Measurements from ENCODE around the gene POP7. TPM values are rescaled to one million over a fixed set of nuclear protein-coding genes. Genes with fewer than 3 reads are reported as not detected.

Gene POP7
- total and polyA plus RNA-seq, 2 donors (not counting 1 experiment from before 2014, with no cell fraction given) = 14.4 to 15.2 TPM

DNA sequence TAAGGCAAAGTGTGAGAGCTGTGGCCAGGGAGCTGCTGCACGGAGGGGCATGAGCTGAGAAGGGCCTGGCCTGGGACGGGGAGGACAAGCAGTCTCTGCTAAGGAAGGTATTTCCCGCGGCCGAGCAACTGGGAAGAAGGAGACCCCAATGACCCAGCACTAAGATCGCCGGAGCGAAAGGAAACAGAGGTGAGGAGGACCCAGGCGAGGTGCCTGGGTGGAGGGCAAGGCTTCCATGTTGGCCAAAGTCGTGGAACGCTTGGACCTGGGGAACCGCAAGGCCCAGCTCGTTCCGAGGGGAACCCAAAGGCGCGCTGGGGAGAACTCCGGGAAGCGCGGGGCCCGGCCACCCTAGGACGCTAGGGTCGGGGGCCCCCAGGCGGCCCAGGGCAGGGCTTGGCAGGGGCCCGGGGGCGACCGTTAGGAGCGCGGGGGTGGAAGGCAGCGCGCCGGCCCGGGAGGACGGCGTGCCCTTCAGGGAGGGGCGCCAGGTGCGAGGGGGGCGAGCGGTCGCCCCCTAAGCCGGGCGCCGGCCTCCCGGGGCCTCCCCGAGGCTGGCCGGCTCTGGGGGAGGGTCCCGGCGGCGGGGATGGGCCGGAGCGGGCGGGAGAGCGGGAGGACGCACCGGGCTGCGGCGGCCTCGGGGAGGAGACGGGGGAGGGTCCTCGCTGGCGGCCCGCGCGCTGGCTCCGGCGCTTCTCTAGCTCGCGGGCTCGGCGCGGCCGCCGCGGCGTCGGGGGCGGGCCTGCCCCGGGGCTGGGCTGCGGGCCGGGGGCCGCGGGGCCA lies 12.4 kb upstream of the POP7 start:
- peaks cover 52 to 55% of the 10 kb centered on the region in 2 donors for H3K4me1 ChIP-seq (ENCODE audit: control insufficient read depth in 2 of 2, insufficient read depth in 2 of 2, low read length in 2 of 2)

More for the DNA sequence above, 12.4 kb upstream of the POP7 start:
- peak overlapping the region; percentile 53 to 79 (median 68) for H3K4me3 ChIP-seq (ENCODE audit: control extremely low read depth in 1 of 5, extremely low read depth in 1 of 5, insufficient read depth in 1 of 5, low read depth in 2 of 5, low read length in 4 of 5)
- H3K79me2 ChIP-seq (ENCODE audit: control insufficient read depth, insufficient read depth, low read length) = peaks cover 50% of the 10 kb centered on the region
- H3K27ac ChIP-seq (ENCODE audit: low read length in 2 of 2) = peak overlapping the region in 1 of 2 donors; percentile 66
- H2AFZ ChIP-seq (ENCODE audit: insufficient read depth, low read depth, low read length, poor library complexity, severe bottlenecking) = peak overlapping the region; percentile 58
- intact Hi-C loops (cut with micrococcal nuclease) = loop anchor here (1.0 to 5.0 kb wide), 4 partner anchors 12 to 159 kb away; partner anchors contain the start of genes MOSPD3 and SLC12A9
- peak overlapping the region; percentile 74 for H3K9ac ChIP-seq (ENCODE audit: low read length)
- POLR2A ChIA-PET = interaction anchor here (0.6 to 4.8 kb wide), 7 partner anchors 12 to 157 kb away, joined by 3 to 29 read pairs (median 5); partner anchors contain the start of genes FBXO24, LRCH4 and POP7
- peak; percentile 39 for ATAC-seq (ENCODE audit: low read depth)
- no peaks in the 10 kb centered on the region for H3K27me3 ChIP-seq (replicated peaks in 1 of 4; ENCODE audit: control extremely low read depth in 1 of 4, control insufficient read depth in 3 of 4, insufficient read depth in 4 of 4, low read length in 3 of 4)
- DNase-seq = peak; percentile 41
- no peaks in the 10 kb centered on the region for H3K9me3 ChIP-seq (ENCODE audit: control extremely low read depth in 1 of 3, control insufficient read depth in 2 of 3, insufficient read depth in 1 of 3, low read length in 2 of 3)
- Mint-ChIP-seq H3K9me3 (ENCODE audit: insufficient read depth) (no peaks in the 10 kb centered on the region), H3K27me3 (no peaks in the 10 kb centered on the region), H3K27ac (peak overlapping the region; percentile 92), H3K4me3 (peak overlapping the region; percentile 89), H3K4me1 (peaks cover 51% of the 10 kb centered on the region)
- TF ChIP-seq, protein P1, sequence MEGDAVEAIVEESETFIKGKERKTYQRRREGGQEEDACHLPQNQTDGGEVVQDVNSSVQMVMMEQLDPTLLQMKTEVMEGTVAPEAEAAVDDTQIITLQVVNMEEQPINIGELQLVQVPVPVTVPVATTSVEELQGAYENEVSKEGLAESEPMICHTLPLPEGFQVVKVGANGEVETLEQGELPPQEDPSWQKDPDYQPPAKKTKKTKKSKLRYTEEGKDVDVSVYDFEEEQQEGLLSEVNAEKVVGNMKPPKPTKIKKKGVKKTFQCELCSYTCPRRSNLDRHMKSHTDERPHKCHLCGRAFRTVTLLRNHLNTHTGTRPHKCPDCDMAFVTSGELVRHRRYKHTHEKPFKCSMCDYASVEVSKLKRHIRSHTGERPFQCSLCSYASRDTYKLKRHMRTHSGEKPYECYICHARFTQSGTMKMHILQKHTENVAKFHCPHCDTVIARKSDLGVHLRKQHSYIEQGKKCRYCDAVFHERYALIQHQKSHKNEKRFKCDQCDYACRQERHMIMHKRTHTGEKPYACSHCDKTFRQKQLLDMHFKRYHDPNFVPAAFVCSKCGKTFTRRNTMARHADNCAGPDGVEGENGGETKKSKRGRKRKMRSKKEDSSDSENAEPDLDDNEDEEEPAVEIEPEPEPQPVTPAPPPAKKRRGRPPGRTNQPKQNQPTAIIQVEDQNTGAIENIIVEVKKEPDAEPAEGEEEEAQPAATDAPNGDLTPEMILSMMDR (IDR thresholded peaks at IDR 0.05) = no peak
- TF ChIP-seq EZH2 (IDR thresholded peaks at IDR 0.05; ENCODE audit: borderline replicate concordance, insufficient read depth, low read depth, low read length, poor library complexity, severe bottlenecking) = no peak
- peak overlapping the region; percentile 98 for H3K4me2 ChIP-seq (replicated peaks; ENCODE audit: low read depth, low read length, poor library complexity, severe bottlenecking)
- under 1% methylated on average over 81 of the region's 81 CpGs for WGBS (ENCODE audit: insufficient coverage)
- peaks cover 50% of the 10 kb centered on the region for H4K20me1 ChIP-seq (ENCODE audit: control insufficient read depth, insufficient read depth, low read length, poor library complexity, severe bottlenecking)
- CTCF ChIA-PET = interaction anchor here (0.7 to 9.8 kb wide), 23 partner anchors 10 to 219 kb away, joined by 3 to 85 read pairs (median 6); partner anchors contain the start of genes FBXO24, LRCH4, MOSPD3 and POP7
- H3K36me3 ChIP-seq (replicated peaks in 1 of 2; ENCODE audit: control extremely low read depth in 1 of 2, control insufficient read depth in 1 of 2, extremely low read depth in 1 of 2, insufficient read depth in 2 of 2, low read length in 1 of 2) = peaks cover 0 to 17% of the 10 kb centered on the region in 2 experiments
